Head of caudate nucleus (tissue), 42 donors: ENCODE data around the gene AP2A2.

Source experiments
- DNase-seq, 42 donors: peaks; one replicate each; pipeline versions ENCODE4 v3.0.0 to v3.0.0-alpha.2; 2020 to 2021; ENCODE audit warnings: mixed read lengths in 7 of 42
- intact Hi-C: fragments of 100-400 bp; cut with DNase I; formaldehyde crosslinking; loops from one replicate; pipeline ENCODE4 v1.15.0; 2022

AP2A2 gene

GRCh38 chr11:981764-982163 lies 56.1 kb downstream of the AP2A2 start:
- DNase-seq = no peak
- intact Hi-C loops = no loop called here

DNA sequence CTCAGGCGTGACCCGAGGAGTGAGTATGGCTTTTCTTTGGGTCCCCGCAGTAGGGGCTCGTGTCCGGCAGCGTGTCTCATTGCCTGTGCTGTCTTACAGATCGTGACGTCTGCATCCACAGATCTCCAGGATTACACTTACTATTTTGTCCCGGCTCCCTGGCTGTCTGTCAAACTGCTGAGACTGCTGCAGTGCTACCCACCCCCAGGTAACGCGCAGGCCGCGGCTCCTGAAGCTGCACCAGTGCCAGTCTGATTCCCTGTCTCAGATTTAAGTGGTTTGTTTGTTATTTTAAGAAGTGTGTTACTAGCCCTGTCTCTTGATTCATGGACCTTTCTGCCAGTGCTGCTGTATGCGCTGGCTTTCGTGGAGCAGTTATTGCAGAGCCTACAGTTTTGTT lies 58.9 kb downstream of the AP2A2 start:
- DNase-seq = peak in 20 of 42 donors; percentile 15 to 71 (median 42)
- intact Hi-C loops = no loop called here

- no peak for DNase-seq
- intact Hi-C loops = no loop called here
These were observed 59.7 kb downstream of the AP2A2 start for GRCh38 chr11:985406-985805.

GRCh38 chr11:985848-986247 lies 60.2 kb downstream of the AP2A2 start:
- intact Hi-C loops = no loop called here
- no peak for DNase-seq

DNA sequence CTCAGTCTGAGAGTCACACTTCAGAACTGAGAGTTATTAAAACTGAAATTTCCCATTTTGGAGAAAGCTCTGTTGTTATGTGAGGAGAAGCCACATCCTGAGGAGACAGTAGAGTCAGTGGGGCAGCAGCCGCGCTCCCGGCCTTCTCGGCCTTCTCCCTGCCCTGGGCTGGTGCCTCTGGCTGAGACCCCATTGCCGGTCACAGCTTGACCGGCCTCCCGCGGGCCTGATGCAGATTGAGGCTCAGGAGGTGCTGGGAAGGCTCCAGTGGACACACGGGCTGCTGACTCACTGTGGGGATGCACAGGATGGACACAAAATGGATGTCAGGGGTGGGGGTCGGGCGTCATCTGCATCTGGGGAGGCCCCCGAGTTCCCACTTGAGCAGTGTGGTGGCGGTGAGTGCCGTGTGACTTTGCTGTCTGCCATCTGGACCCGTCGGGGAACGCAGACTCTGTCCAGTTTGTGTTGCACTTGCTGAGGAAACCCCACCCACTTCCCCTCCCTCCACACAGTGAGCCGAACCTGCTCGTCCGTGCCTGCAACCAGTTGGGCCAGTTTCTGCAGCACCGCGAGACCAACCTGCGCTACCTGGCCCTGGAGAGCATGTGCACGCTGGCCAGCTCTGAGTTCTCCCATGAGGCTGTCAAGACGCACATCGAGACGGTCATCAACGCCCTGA lies 60.7 kb downstream of the AP2A2 start:
- intact Hi-C loops = no loop called here
- no peak for DNase-seq

DNA sequence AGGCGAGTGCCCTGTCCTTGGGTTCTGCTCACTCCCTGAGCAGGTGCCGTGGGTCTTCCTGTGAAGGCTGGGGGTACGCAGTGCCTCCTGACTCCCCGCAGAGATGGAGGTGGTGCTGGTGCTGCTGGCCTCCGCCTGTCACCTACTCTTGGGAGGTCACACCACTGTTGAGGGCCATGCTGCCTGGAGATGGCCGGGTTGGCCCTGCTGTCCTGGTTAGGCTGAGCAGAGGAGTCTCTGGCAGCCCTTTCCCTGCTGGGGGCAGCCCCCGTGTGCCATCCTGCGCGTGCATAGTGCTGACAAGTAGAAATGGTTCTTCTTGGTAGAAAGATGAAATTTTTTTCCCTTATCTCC lies 61.3 kb downstream of the AP2A2 start:
- intact Hi-C loops = no loop called here
- DNase-seq = no peak

- no peak for DNase-seq
- intact Hi-C loops = no loop called here
These were observed 62.0 kb downstream of the AP2A2 start for GRCh38 chr11:987671-988070.

DNA sequence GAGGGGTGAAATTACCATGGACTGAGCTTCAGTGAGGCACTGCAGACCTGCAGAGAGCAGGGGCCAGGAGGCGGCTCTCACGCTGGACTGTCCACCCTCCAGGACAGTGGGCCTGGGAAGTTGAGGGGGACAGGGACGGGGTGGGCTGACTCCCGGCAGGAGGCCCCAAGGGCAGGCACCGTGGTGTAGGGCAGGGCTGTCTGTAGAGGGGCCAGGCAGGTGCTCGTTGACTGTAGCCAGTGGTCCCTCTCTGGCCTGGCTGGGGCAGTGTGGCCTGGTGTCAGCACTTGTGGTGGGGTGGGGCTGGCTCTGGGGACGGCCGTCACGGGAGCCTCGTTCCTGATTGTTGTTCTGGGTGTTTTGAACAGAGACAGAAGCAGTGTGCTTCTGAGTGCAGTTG lies 64.4 kb downstream of the AP2A2 start:
- intact Hi-C loops = no loop called here
- DNase-seq = no peak

DNA sequence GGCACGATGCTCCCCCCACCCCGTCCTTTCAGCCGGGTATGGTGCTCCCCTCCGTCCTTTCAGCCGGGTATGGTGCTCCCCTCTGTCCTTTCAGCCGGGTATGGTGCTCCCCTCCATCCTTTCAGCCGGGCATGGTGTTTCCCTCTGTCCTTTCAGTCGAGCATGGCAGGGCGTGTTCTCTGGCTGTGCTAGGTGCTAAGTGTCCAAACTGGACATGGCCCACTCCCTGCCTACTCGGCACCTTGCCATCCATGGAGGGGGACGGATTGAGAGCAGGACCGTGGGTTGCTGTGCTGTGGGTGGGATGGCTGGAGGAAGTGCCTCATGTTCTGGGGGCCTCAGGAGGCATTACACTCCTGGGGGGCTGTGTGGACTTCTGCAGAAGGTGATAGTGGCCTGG lies 65.4 kb downstream of the AP2A2 start:
- intact Hi-C loops = no loop called here
- no peak for DNase-seq

GRCh38 chr11:991711-992307 lies 66.1 kb downstream of the AP2A2 start:
- intact Hi-C loops = no loop called here
- no peak for DNase-seq

DNA sequence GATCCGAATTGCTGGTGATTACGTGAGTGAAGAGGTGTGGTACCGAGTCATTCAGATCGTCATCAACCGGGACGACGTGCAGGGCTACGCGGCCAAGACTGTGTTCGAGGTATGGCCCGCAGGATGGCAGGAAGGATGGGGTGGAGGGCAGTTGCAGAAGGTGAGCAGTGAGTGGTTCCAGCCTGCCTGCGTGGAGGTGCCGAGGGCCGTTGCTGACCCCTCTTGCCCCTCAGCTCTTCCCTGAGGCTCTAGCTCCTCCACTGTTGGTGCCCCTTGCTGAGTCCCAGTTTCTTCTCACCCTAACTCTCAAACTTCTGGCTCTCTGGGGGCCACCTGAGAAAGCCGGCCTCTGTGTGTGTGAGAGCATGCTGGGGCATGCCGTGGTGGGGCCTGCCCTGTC lies 66.9 kb downstream of the AP2A2 start:
- intact Hi-C loops = no loop called here
- no peak for DNase-seq

DNA sequence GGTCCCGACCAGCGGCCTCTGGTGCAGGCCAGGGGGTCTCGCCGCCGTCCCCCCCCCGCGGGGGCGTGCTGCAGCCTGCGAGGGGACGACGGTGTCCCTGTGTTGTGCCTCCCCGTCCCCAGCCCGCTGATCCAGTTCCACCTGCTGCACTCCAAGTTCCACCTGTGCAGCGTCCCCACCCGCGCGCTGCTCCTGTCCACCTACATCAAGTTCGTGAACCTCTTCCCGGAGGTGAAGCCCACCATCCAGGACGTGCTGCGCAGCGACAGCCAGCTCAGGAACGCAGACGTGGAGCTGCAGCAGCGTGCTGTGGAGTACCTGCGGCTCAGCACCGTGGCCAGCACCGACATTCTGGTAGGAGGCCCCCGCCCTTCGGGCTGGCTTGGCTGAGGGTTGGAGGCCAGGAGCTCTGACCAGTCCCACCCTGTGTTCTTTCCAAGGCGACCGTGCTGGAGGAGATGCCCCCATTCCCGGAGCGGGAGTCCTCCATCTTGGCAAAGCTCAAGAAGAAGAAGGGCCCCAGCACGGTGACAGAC lies 68.0 kb downstream of the AP2A2 start:
- intact Hi-C loops = no loop called here
- no peak for DNase-seq

DNA sequence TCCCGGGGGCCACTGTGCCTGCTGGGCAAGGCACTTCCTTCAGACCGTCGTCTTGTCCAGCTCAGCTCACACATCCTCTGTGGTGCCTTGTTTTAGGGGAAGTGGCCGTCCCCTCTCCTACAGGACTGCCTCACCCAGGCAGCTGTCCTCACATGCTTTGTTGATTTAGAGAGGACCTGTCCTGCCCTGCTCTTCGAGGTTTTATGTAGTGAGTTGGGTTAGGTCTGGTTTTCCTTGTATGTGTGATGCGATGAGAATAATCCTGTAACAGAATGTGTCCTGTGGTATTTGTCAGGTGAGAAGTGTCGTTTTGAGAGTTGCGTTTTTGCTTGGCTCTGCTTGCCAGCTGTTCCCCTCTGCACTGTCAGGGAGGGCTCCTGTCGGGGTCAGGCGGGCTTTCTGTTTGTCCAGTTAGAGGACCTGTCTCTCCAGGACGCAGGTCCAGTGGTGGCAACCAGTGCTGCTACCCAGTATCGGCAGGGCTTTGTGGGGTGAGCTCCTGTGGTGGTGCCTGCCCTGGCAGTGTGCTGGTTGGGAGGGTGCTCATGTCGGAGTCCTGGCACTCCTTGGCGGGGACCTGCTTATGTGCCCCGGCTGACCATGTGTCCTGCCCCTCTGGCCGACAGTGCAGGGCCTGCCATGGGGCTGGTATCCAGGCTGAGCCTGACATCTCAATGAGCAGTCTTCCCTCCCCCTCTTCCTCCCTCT lies 69.5 kb downstream of the AP2A2 start:
- intact Hi-C loops = no loop called here

GRCh38 chr11:995752-996420 lies 70.2 kb downstream of the AP2A2 start:
- intact Hi-C loops = no loop called here
- peak in 34 of 42 donors; percentile 13 to 82 (median 52) for DNase-seq

More for the DNA sequence above, 69.5 kb downstream of the AP2A2 start:
- no peak for DNase-seq

DNA sequence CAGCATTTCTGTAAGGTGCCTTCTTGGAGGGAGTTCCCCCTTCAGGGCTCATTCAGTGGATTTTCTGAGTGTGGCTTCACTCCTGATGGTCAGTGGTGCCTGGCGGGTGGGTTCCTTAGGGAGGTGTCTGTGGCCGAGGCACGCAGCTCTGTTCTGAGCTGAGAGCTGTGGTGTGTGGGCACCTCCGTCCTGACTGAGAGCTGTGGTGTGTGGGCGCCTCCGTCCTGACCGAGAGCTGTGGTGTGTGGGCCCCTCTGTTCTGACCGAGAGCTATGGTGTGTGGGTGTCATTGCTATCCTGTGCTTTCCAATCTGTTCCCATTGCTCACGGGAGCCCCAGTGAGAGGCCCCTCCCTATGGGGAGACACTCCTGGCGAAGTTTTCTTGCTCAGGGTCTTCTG lies 71.0 kb downstream of the AP2A2 start:
- DNase-seq = no peak
- intact Hi-C loops = no loop called here

- peak in 1 of 42 donors; percentile 13 for DNase-seq
- intact Hi-C loops = no loop called here
These were observed 72.2 kb downstream of the AP2A2 start for GRCh38 chr11:997907-998306.

GRCh38 chr11:999009-999408 lies 73.3 kb downstream of the AP2A2 start:
- intact Hi-C loops = no loop called here
- no peak for DNase-seq

DNA sequence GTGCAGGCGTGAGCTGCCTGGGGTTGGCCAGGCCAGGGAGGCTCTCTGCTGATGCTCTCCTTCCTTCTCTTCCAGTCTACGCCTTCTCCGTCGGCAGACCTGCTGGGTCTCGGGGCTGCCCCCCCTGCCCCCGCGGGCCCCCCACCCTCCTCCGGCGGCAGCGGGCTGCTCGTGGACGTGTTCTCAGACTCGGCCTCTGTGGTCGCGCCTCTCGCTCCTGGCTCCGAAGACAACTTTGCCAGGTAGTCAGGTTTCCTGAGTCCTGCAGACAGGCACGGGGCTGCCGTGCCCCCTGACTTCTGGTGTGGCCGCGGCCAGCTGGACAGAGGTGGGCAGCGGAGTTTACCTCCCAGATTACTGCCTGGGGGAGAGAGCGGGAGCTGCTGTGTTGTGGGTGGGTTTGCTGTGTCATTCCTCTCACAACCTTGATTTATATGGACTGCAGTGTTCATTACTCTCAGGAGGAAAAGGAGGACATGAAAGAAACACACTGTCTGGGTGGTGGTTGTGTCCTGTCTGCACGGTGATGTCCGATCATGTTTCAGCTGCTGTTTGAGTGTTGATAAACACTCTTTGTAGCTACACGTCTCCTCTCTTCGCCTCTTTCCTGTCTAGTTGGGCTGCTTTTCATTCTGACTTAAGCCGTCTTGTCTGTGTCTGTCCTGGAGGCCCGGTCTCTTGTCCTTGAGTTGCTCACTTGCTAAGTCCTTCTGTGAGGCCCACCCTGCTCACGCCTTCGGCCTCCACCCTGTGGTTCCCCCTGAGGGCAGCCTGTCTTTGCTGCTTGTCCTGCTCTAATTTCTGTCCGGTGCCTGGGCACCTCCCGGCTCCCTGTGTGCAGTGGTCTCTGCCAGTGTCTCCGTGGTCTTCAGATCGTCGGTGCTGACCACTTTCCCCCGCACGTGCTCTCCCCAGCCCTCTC lies 74.9 kb downstream of the AP2A2 start:
- intact Hi-C loops = no loop called here
- DNase-seq = no peak
